GM23338 (cell line): ENCODE results near the gene REL. TPM values are rescaled to one million over a fixed set of nuclear protein-coding genes. Genes with fewer than 3 reads are reported as not detected.

Experiments used
- ATAC-seq: fragments of 200-7000 bp; cut with Tn5 transposase; 3 replicates; pipeline ENCODE4 v1.9.1; 2020
- DNase-seq: peaks from one replicate; pipeline ENCODE4 v3.0.0-alpha.2; 2015; ENCODE audit warnings: low spot score
- H2AFZ ChIP-seq: fragments of 200-600 bp; sonication (generic); 2 replicates; pipeline ENCODE4 v1.8.0; 2016; ENCODE audit warnings: antibody characterized with exemption, mild to moderate bottlenecking, moderate library complexity
- H3F3A ChIP-seq: fragments of 200-600 bp; sonication (generic); replicated peaks from 2 replicates; pipeline ENCODE4 v1.8.0; 2017; ENCODE audit warnings: antibody characterized with exemption, mixed run types, low read depth
- H3K27ac ChIP-seq: fragments of 200-600 bp; sonication (generic); 2 replicates; pipeline ENCODE4 v1.6.1; 2016; ENCODE audit warnings: low read depth
- H3K27me3 ChIP-seq: fragments of 200-600 bp; sonication (generic); 2 replicates; pipeline ENCODE4 v1.8.0; 2016; ENCODE audit warnings: mild to moderate bottlenecking, mixed run types, moderate library complexity; ENCODE audit not compliant: insufficient read depth
- H3K36me3 ChIP-seq: fragments of 200-600 bp; sonication (generic); 2 replicates; pipeline ENCODE4 v1.8.0; 2016; ENCODE audit warnings: mild to moderate bottlenecking; ENCODE audit not compliant: insufficient read depth
- H3K4me1 ChIP-seq: fragments of 200-600 bp; sonication (generic); 2 replicates; pipeline ENCODE4 v1.8.0; 2016; ENCODE audit warnings: mild to moderate bottlenecking, moderate library complexity; ENCODE audit not compliant: insufficient read depth
- H3K4me2 ChIP-seq: fragments of 200-600 bp; sonication (generic); 2 replicates; pipeline ENCODE4 v1.7.1; 2017; ENCODE audit warnings: mixed run types
- H3K4me3 ChIP-seq: fragments of 200-600 bp; sonication (generic); 2 replicates; pipeline ENCODE4 v1.6.1; 2016; ENCODE audit warnings: mixed run types
- H3K79me2 ChIP-seq: fragments of 200-600 bp; sonication (generic); replicated peaks from 2 replicates; pipeline ENCODE4 v1.8.0; 2017; ENCODE audit warnings: mild to moderate bottlenecking; ENCODE audit not compliant: insufficient read depth
- H3K9me2 ChIP-seq: fragments of 200-600 bp; sonication (generic); 2 replicates; pipeline ENCODE4 v1.8.0; 2017; ENCODE audit not compliant: insufficient read depth
- H4K20me1 ChIP-seq: fragments of 200-600 bp; sonication (generic); replicated peaks from 2 replicates; pipeline ENCODE4 v1.8.0; 2017; ENCODE audit warnings: mild to moderate bottlenecking; ENCODE audit not compliant: insufficient read depth
- H3K27ac Mint-ChIP-seq: 2 replicates; pipeline ENCODE4 v1.8.0; 2020; ENCODE audit warnings: inconsistent platforms, mild to moderate bottlenecking, moderate library complexity, mixed read lengths
- H3K27me3 Mint-ChIP-seq: 3 replicates; pipeline ENCODE4 v1.8.0; 2022; ENCODE audit warnings: low read depth, mild to moderate bottlenecking, moderate library complexity, mixed read lengths, inconsistent platforms; ENCODE audit not compliant: insufficient read depth, poor library complexity
- H3K36me3 Mint-ChIP-seq: 3 replicates; pipeline ENCODE4 v1.8.0; 2021; ENCODE audit warnings: low read depth, mild to moderate bottlenecking, inconsistent platforms, moderate library complexity, mixed read lengths
- H3K4me1 Mint-ChIP-seq: 3 replicates; pipeline ENCODE4 v1.8.0; 2020; ENCODE audit warnings: mild to moderate bottlenecking, inconsistent platforms, mixed read lengths
- H3K4me3 Mint-ChIP-seq: 3 replicates; pipeline ENCODE4 v1.8.0; 2021; ENCODE audit warnings: moderate library complexity, mild to moderate bottlenecking, inconsistent platforms, mixed read lengths
- H3K9me3 Mint-ChIP-seq: 3 replicates; pipeline ENCODE4 v1.8.0; 2020; ENCODE audit warnings: moderate library complexity, mild to moderate bottlenecking, inconsistent platforms, mixed read lengths
- CREB1 ChIP-seq: fragments of 250-450 bp; sonication (Bioruptor Pico); IDR thresholded peaks from 2 replicates; pipeline ENCODE4 v1.5.0; 2020; ENCODE audit warnings: low read depth, mild to moderate bottlenecking, moderate library complexity
- CTCF ChIP-seq, 2 experiments: fragments of 200-600 bp in 1 of 2; sonication (generic) in 1 of 2; conservative IDR thresholded peaks; 2 replicates each; pipeline versions ENCODE4 v1.5.1 to v1.6.1; 2016 to 2017; ENCODE audit warnings: antibody characterized with exemption in 2 of 2, low read depth in 2 of 2, mild to moderate bottlenecking in 2 of 2, moderate library complexity in 1 of 2
- EZH2 ChIP-seq: fragments of 200-600 bp; sonication (generic); IDR thresholded peaks from one replicate; pipeline ENCODE4 v1.8.0; 2017; ENCODE audit warnings: antibody characterized with exemption, mild to moderate bottlenecking, low read depth; ENCODE audit not compliant: unreplicated experiment
- EZH2phosphoT487 ChIP-seq: fragments of 200-600 bp; sonication (generic); IDR thresholded peaks from one replicate; pipeline ENCODE4 v1.8.1; 2018; ENCODE audit warnings: antibody characterized with exemption; ENCODE audit not compliant: unreplicated experiment
- NANOG ChIP-seq: IDR thresholded peaks from 2 replicates; pipeline ENCODE4 v1.6.1; 2016; ENCODE audit warnings: antibody characterized with exemption, borderline replicate concordance
- POLR2AphosphoS5 ChIP-seq: IDR thresholded peaks from 2 replicates; pipeline ENCODE4 v1.6.1; 2016; ENCODE audit warnings: antibody characterized with exemption, low read depth
- REST ChIP-seq: IDR thresholded peaks from one replicate; pipeline ENCODE4 v1.6.1; 2018; ENCODE audit warnings: antibody characterized with exemption; ENCODE audit not compliant: unreplicated experiment
- STAT1 ChIP-seq: IDR thresholded peaks from one replicate; pipeline ENCODE4 v1.6.1; 2016; ENCODE audit warnings: antibody characterized with exemption; ENCODE audit not compliant: unreplicated experiment
- ZNF114 ChIP-seq: fragments of 250-450 bp; sonication (Bioruptor Pico); IDR thresholded peaks from 2 replicates; pipeline ENCODE4 v1.5.0; 2020; ENCODE audit warnings: mild to moderate bottlenecking, moderate library complexity
- ZNF331 ChIP-seq: fragments of 250-450 bp; sonication (Bioruptor Pico); IDR thresholded peaks from 2 replicates; pipeline ENCODE4 v1.5.0; 2020; ENCODE audit warnings: low read depth, mild to moderate bottlenecking, moderate library complexity
- polyA plus RNA-seq: library from polyadenylated mRNA; unstranded; fragments of >200 nt; fragmentation: Nextera tagmentation; extraction: Ambion mirVana; gene quantifications from 2 replicates; pipeline ENCODE4 v1.2.1, GENCODE V29; 2016
- total RNA-seq: library from RNA; depleted of rRNA; stranded (reverse); fragments of >200 nt; shearing (Covaris generic); gene quantifications from 2 replicates; pipeline ENCODE4 v1.2.3, GENCODE V29; 2014
- TF ChIP-seq, protein P1 (sequence below): fragments of 250-450 bp; sonication (Bioruptor Pico); IDR thresholded peaks from 2 replicates; pipeline ENCODE4 v1.5.0; 2020; ENCODE audit warnings: mild to moderate bottlenecking, moderate library complexity
- TF ChIP-seq, protein P2 (sequence below): IDR thresholded peaks from 2 replicates; pipeline ENCODE4 v1.6.1; 2016; ENCODE audit warnings: antibody characterized with exemption

Gene REL
- total and polyA plus RNA-seq, 2 experiments from 2014 or later: 4.1 to 8.0 TPM

GRCh38 chr2:60960706-60961105 lies 79.3 kb downstream of the REL start (continued):
- TF ChIP-seq, protein P1, sequence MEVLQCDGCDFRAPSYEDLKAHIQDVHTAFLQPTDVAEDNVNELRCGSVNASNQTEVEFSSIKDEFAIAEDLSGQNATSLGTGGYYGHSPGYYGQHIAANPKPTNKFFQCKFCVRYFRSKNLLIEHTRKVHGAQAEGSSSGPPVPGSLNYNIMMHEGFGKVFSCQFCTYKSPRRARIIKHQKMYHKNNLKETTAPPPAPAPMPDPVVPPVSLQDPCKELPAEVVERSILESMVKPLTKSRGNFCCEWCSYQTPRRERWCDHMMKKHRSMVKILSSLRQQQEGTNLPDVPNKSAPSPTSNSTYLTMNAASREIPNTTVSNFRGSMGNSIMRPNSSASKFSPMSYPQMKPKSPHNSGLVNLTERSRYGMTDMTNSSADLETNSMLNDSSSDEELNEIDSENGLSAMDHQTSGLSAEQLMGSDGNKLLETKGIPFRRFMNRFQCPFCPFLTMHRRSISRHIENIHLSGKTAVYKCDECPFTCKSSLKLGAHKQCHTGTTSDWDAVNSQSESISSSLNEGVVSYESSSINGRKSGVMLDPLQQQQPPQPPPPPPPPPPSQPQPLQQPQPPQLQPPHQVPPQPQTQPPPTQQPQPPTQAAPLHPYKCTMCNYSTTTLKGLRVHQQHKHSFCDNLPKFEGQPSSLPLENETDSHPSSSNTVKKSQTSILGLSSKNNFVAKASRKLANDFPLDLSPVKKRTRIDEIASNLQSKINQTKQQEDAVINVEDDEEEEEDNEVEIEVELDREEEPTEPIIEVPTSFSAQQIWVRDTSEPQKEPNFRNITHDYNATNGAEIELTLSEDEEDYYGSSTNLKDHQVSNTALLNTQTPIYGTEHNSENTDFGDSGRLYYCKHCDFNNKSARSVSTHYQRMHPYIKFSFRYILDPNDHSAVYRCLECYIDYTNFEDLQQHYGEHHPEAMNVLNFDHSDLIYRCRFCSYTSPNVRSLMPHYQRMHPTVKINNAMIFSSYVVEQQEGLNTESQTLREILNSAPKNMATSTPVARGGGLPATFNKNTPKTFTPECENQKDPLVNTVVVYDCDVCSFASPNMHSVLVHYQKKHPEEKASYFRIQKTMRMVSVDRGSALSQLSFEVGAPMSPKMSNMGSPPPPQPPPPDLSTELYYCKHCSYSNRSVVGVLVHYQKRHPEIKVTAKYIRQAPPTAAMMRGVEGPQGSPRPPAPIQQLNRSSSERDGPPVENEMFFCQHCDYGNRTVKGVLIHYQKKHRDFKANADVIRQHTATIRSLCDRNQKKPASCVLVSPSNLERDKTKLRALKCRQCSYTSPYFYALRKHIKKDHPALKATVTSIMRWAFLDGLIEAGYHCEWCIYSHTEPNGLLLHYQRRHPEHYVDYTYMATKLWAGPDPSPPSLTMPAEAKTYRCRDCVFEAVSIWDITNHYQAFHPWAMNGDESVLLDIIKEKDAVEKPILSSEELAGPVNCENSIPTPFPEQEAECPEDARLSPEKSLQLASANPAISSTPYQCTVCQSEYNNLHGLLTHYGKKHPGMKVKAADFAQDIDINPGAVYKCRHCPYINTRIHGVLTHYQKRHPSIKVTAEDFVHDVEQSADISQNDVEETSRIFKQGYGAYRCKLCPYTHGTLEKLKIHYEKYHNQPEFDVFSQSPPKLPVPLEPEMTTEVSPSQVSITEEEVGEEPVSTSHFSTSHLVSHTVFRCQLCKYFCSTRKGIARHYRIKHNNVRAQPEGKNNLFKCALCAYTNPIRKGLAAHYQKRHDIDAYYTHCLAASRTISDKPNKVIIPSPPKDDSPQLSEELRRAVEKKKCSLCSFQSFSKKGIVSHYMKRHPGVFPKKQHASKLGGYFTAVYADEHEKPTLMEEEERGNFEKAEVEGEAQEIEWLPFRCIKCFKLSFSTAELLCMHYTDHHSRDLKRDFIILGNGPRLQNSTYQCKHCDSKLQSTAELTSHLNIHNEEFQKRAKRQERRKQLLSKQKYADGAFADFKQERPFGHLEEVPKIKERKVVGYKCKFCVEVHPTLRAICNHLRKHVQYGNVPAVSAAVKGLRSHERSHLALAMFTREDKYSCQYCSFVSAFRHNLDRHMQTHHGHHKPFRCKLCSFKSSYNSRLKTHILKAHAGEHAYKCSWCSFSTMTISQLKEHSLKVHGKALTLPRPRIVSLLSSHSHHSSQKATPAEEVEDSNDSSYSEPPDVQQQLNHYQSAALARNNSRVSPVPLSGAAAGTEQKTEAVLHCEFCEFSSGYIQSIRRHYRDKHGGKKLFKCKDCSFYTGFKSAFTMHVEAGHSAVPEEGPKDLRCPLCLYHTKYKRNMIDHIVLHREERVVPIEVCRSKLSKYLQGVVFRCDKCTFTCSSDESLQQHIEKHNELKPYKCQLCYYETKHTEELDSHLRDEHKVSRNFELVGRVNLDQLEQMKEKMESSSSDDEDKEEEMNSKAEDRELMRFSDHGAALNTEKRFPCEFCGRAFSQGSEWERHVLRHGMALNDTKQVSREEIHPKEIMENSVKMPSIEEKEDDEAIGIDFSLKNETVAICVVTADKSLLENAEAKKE (CRISPR knock-in tag): no peak
- no peak for TF ChIP-seq CREB1 (CRISPR knock-in tag)
- no peak for TF ChIP-seq CTCF (conservative IDR thresholded peaks at IDR 0.05; ENCODE audit: low read depth in 2 of 2)
- no peak for TF ChIP-seq POLR2AphosphoS5
- no peak for TF ChIP-seq EZH2
- no peak for TF ChIP-seq ZNF114 (CRISPR knock-in tag)

GRCh38 chr2:60961457-60961856 lies 80.1 kb downstream of the REL start:
- H3K36me3 ChIP-seq: no peaks in the 10 kb centered on the region
- Mint-ChIP-seq H3K27me3 (peaks cover 1% of the 10 kb centered on the region), H3K27ac (no peak overlapping the region), H3K4me1 (peaks cover 17% of the 10 kb centered on the region; the same call in 2 of the 3 replicates), H3K4me3 (no peak overlapping the region), H3K9me3 (no peaks in the 10 kb centered on the region), H3K36me3 (no peaks in the 10 kb centered on the region)
- no peak overlapping the region for H2AFZ ChIP-seq
- no peaks in the 10 kb centered on the region for H3K79me2 ChIP-seq
- no peak overlapping the region for H3K27ac ChIP-seq
- H3K9me2 ChIP-seq: no peaks in the 10 kb centered on the region
- H3F3A ChIP-seq: no peaks in the 10 kb centered on the region
- H3K4me3 ChIP-seq: no peak overlapping the region
- ATAC-seq: no peak
- DNase-seq: no peak
- H3K4me1 ChIP-seq: peaks cover 15% of the 10 kb centered on the region; the same call in 1 of the 2 replicates
- H3K4me2 ChIP-seq: no peak overlapping the region
- no peaks in the 10 kb centered on the region for H4K20me1 ChIP-seq
- H3K27me3 ChIP-seq: no peaks in the 10 kb centered on the region
- TF ChIP-seq STAT1: no peak
- no peak for TF ChIP-seq ZNF114 (CRISPR knock-in tag)
- TF ChIP-seq, protein P2, sequence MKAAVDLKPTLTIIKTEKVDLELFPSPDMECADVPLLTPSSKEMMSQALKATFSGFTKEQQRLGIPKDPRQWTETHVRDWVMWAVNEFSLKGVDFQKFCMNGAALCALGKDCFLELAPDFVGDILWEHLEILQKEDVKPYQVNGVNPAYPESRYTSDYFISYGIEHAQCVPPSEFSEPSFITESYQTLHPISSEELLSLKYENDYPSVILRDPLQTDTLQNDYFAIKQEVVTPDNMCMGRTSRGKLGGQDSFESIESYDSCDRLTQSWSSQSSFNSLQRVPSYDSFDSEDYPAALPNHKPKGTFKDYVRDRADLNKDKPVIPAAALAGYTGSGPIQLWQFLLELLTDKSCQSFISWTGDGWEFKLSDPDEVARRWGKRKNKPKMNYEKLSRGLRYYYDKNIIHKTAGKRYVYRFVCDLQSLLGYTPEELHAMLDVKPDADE: no peak
- TF ChIP-seq EZH2phosphoT487: no peak
- TF ChIP-seq REST: no peak
- TF ChIP-seq NANOG: no peak
- TF ChIP-seq POLR2AphosphoS5: no peak
- no peak for TF ChIP-seq EZH2
- no peak for TF ChIP-seq ZNF331 (CRISPR knock-in tag)
